GM19240 (cell line): ENCODE data around the gene CCDC127.
A peak's percentile ranks its signal among the peaks of the same experiment; 100 is the strongest.
"Not testable (repeated sequence)": the region's sequence is repeated elsewhere in the genome, so short reads cannot be mapped to it uniquely, and the experiment has no call there.

Experiments used
- DNase-seq: peaks from one replicate; pipeline ENCODE4 v3.0.0; 2011; ENCODE audit warnings: low spot score; ENCODE audit not compliant: insufficient read length

CCDC127 gene

GRCh38 chr5:217494-218456 lies at the start of gene CCDC127, which contains the start of gene SDHA:
Gene CCDC127 (minus strand): TSS chr5:218153. CDS start chr5:216849, 1,304 bp downstream.
Gene SDHA (plus strand): TSS chr5:218320. CDS start chr5:218356, 36 bp downstream.
- peak; percentile 89 for DNase-seq

DNA sequence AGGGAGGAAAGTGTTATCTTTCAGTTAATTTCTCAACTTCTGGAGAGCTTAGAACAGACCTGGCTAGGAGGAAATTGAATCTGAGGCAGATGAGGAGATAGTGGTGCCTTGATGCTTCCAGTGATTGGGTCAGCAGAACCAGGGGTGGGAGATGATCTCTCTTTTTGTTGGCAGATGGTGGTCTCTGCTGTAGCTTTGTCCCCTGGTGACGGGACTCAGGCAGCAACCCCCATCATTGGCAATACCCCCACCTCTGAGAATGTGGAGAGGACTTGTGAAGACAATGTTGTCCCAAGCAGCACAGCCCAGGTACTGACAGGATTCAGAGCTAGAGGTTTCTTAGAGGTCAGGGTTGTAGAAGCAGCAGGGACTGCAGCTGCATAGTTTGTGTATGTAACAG lies 49.8 kb upstream of the CCDC127 start:
- no peak for DNase-seq

- DNase-seq: not testable (repeated sequence)
Observed at GRCh38 chr5:266311-267026, 48.5 kb upstream of the CCDC127 start.

- DNase-seq: no peak
Observed at GRCh38 chr5:264338-264737, 46.4 kb upstream of the CCDC127 start.

DNA sequence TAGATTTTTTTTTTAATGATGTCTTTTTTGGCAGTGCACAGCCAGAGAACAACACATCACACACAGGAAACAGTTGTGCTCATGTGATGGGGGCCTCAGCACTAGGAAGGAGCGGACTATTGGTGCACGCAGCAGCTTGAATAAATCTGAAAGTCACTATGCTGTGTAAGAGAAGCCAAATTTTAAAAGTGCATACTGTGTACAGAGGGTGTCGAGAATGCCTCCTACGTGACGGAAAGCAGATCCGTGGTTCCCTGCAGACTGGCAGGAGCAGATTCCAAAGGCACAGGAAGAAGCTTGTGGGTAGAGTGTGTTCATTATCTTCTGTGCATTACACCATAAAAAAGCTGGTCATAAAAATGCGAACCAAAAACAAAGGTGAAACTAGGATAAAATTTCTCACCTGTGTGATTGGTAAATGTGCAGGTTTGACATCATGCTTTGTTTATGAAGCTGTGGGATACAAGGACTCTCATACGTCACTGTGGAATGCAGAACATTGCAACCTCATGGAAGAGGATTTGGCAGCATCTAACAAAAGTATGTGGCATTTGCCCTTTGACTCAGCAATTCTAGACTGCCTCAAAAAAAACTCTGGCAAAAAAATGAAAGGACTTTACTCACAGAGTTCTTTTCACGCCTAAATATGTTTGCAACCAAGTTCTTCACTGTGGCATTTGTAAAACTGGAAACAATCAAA lies 45.5 kb upstream of the CCDC127 start:
- not testable (repeated sequence) for DNase-seq

DNA sequence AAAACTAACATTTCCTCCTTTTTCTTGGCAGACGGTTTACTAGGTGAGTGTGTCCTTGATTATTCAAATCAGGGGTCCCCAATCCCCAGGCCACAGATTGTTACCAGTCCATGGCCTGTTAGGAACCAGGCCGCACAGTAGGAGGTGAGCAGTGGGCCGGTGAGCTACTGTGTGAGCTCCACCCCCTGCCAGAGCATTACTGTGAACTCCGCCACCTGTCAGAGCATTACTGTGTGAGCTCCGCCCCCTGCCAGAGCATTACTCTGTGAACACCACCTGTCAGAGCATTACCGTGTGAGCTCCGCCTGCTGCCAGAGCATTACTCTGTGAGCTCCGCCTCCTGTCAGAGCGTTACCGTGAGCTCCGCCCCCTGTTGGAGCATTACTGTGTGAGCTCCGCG lies 39.2 kb upstream of the CCDC127 start:
- no peak for DNase-seq

DNA sequence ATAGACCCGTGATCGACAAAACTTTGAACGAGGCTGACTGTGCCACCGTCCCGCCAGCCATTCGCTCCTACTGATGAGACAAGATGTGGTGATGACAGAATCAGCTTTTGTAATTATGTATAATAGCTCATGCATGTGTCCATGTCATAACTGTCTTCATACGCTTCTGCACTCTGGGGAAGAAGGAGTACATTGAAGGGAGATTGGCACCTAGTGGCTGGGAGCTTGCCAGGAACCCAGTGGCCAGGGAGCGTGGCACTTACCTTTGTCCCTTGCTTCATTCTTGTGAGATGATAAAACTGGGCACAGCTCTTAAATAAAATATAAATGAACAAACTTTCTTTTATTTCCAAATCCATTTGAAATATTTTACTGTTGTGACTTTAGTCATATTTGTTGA lies 38.4 kb upstream of the CCDC127 start:
- DNase-seq: not testable (repeated sequence)

DNA sequence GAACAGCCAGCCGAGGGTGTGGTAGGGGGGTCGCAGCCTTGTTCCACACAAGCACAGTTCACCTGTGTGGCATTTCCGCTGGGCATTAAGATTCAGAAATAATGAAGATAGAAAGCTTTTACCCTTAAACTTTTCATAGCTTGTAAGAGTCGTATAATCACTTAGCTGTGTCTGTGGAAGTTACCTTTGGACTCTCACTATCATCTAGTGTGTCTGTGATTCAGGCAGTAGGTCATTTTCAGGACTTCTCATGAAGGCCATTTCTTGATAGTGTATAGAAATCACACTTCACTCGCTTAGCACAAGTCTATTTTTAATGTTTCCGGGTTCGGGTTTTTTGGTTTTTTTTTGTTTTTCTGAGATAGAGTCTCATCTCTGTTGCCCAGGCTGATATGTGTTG lies 37.2 kb upstream of the CCDC127 start:
- DNase-seq: not testable (repeated sequence)

GRCh38 chr5:254322-254721 lies 36.4 kb upstream of the CCDC127 start:
- DNase-seq: not testable (repeated sequence)

GRCh38 chr5:252546-252945 lies 34.6 kb upstream of the CCDC127 start:
- no peak for DNase-seq

DNA sequence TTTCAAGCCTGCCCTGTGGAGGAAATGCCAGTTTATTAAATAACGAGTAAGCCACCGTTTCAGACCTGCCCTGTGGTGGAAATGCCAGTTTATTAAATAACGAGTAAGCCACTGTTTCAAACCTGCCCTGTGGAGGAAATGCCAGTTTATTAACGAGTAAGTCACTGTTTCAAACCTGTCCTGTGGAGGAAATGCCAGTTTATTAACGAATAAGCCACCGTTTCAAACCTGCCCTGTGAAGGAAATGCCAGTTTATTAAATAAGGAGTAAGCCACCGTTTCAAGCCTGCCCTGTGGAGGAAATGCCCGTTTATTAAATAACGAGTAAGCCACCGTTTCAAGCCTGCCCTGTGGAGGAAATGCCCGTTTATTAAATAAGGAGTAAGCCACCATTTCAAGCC lies 34.0 kb upstream of the CCDC127 start:
- not testable (repeated sequence) for DNase-seq

DNA sequence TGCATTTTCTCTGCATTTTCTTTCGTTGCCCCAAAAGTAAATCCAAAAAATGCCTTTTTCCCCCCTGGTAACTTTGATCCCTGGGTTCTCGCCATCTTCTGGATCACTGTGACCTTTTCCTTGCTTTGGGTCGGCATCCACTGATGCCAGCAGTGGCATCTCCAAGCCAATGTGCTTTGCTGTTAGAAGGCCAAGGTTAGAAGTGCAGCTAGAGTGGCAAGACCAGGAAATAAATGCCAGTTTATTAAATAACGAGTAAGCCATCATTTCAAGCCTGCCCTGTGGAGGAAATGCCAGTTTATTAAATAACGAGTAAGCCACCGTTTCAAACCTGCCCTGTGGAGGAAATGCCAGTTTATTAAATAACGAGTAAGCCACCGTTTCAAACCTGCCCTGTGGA lies 33.6 kb upstream of the CCDC127 start:
- DNase-seq: not testable (repeated sequence)

GRCh38 chr5:251016-251415 lies 33.1 kb upstream of the CCDC127 start:
- DNase-seq: not testable (repeated sequence)

DNA sequence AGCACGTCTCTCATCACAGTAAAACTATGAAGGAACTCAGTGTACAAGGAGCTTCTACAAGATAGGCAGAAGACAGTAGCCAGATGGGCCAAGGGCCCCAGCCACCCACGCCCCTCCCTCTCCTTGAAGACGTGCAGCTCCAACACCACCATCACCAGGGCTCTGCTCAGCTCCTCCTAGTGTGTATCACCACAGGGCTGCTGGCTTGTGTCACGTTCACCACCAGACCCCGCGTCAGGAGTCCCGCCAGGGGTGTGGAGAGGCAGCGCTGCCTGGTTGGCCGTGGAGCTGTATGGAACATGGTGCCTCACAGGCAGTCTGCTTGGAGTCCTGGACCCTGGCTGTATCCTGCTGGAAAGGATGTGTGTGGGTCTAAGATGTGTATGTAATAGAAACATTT lies 32.4 kb upstream of the CCDC127 start:
- DNase-seq: not testable (repeated sequence)

DNA sequence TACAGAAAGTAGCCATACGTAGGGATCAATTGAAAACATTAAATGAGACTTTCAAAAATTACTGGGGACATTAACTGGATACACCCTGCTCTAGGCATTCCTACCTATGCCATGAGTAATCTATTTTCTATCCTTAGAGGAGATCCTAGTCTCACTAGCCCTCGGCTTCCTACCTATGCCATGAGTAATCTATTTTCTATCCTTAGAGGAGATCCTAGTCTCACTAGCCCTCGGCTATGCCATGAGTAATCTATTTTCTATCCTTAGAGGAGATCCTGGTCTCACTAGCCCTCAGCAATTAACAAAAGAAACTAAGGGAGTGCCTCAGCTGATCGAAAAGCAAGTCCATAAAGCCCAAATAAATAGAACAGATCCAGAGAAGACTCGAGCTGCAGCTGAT lies 27.8 kb upstream of the CCDC127 start:
- not testable (repeated sequence) for DNase-seq

DNA sequence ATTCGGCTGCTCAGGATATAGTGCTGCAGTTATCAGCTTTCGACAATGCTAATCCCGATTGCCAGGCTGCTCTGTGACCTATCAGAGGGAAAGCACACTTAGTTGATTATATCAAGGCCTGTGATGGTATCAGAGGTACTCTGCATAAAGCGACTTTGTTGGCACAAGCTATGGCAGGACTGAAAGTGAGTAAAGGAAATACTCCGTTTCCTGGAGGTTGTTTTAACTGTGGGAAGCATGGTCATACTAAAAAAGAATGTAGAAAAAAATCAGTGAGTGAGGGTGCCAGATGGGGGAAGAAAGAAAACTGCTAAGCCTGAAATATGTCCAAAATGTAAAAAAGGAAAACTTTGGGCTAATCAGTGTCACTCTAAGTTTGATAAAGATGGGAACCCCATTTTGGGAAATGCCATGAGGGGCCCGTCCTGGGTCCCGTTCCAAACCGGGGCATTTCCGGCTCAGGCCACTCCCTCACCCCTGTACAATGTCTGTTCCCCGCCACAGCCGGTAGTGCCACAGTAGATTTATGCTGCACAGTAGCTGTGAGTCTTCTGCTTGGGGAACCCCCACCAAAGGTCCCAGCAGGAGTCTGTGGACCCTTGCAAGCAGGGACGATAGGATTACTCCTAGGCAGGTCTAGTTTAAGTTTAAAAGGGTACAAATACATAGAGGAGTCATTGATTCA lies 25.9 kb upstream of the CCDC127 start:
- DNase-seq: not testable (repeated sequence)

- not testable (repeated sequence) for DNase-seq
Observed at GRCh38 chr5:241045-241669, 23.2 kb upstream of the CCDC127 start.

- not testable (repeated sequence) for DNase-seq
Observed at GRCh38 chr5:240550-240949, 22.6 kb upstream of the CCDC127 start.

GRCh38 chr5:237931-238330 lies 20.0 kb upstream of the CCDC127 start:
- DNase-seq: not testable (repeated sequence)

GRCh38 chr5:235527-235926 lies 17.6 kb upstream of the CCDC127 start:
- DNase-seq: not testable (repeated sequence)
